A549 (cell line): ENCODE measurements around the gene GPBAR1. TPM values are rescaled to one million over a fixed set of nuclear protein-coding genes. Genes with fewer than 3 reads are reported as not detected.

Experiments used
- ATAC-seq, 2 experiments: fragments of 200-7000 bp in 1 of 2; fragments of >200 bp in 1 of 2; cut with Nextera tagmentation in 1 of 2; cut with Tn5 transposase in 1 of 2; 3 replicates each; pipeline versions ENCODE4 v1.8.0 to v1.9.1; 2018 to 2020; ENCODE audit warnings: mild to moderate bottlenecking in 1 of 2, moderate library complexity in 1 of 2
- CTCF ChIA-PET: fragments of 300-600 bp; sonication (Branson Sonifier 250); formaldehyde crosslinking; extraction: SDS; loops from one replicate; lab custom pipeline; 2021; ENCODE audit warnings: antibody characterized with exemption, inconsistent platforms; lab: Yijun Ruan, JAX
- POLR2A ChIA-PET: fragments of 350-600 bp; formaldehyde crosslinking; extraction: SDS; loops from one replicate; lab custom pipeline; 2021; ENCODE audit warnings: antibody characterized with exemption, inconsistent platforms; lab: Yijun Ruan, JAX
- DNase-seq, 2 experiments: peaks; one replicate each; pipeline versions ENCODE4 v3.0.0 to v3.0.0-alpha.2; 2011 to 2016; ENCODE audit warnings: low read depth in 1 of 2, low spot score in 1 of 2
- FAIRE-seq: peaks from 2 replicates; lab custom pipeline; 2011; peaks lifted over from hg19 to GRCh38; lab: Jason Lieb, UNC
- H3K27ac ChIP-seq, 2 experiments: fragments of >200 bp; sonication (Bioruptor Twin); formaldehyde crosslinking; 3 replicates each; pipeline ENCODE4 v1.5.1; 2016 to 2017
- H3K4me1 ChIP-seq: fragments of >200 bp; sonication (Bioruptor Twin); formaldehyde crosslinking; 3 replicates; pipeline ENCODE4 v1.6.1; 2016
- H3K4me2 ChIP-seq: fragments of >200 bp; sonication (Bioruptor Twin); formaldehyde crosslinking; 3 replicates; pipeline ENCODE4 v1.6.1; 2016
- H3K4me3 ChIP-seq: fragments of >200 bp; sonication (Bioruptor Twin); formaldehyde crosslinking; 3 replicates; pipeline ENCODE4 v1.5.1; 2016
- H3K9me3 ChIP-seq: fragments of >200 bp; sonication (Bioruptor Twin); formaldehyde crosslinking; 3 replicates; pipeline ENCODE4 v1.6.1; 2016
- BCL3 ChIP-seq: fragments of >200 bp; sonication (Bioruptor Twin); formaldehyde crosslinking; IDR thresholded peaks from 3 replicates; pipeline ENCODE4 v1.6.1; 2016
- CBX2 ChIP-seq: fragments of 200-600 bp; sonication (generic); IDR thresholded peaks from 2 replicates; pipeline ENCODE4 v1.6.1; 2016; ENCODE audit warnings: low read depth, mild to moderate bottlenecking, borderline replicate concordance
- CHD4 ChIP-seq: fragments of 200-600 bp; sonication (generic); IDR thresholded peaks from 2 replicates; pipeline ENCODE4 v1.6.1; 2016; ENCODE audit warnings: antibody characterized with exemption, mild to moderate bottlenecking, borderline replicate concordance
- EHF ChIP-seq: fragments of 250-450 bp; sonication (Bioruptor Pico); IDR thresholded peaks from 2 replicates; pipeline ENCODE4 v1.5.0; 2020; ENCODE audit warnings: mild to moderate bottlenecking
- EP300 ChIP-seq, 2 experiments: fragments of >200 bp; sonication (Bioruptor Twin); formaldehyde crosslinking; IDR thresholded peaks; 2 replicates in 1 of 2; 3 replicates in 1 of 2; pipeline ENCODE4 v1.6.1; 2016 to 2017
- ESRRA ChIP-seq: fragments of 150-350 bp; IDR thresholded peaks from 2 replicates; pipeline ENCODE4 v1.6.1; 2014; ENCODE audit warnings: mild to moderate bottlenecking, low read length, borderline replicate concordance
- FOSL2 ChIP-seq, 2 experiments: fragments of 450-650 bp in 1 of 2; fragments of >200 bp in 1 of 2; sonication (Bioruptor Twin) in 1 of 2; formaldehyde crosslinking; IDR thresholded peaks; 2 replicates each; pipeline versions ENCODE4 v1.5.0 to v1.6.1; 2016 to 2020; ENCODE audit warnings: mild to moderate bottlenecking in 1 of 2, moderate library complexity in 1 of 2
- HDAC2 ChIP-seq: fragments of 200-600 bp; sonication (generic); IDR thresholded peaks from 2 replicates; pipeline ENCODE4 v1.6.1; 2016
- JUN ChIP-seq, 2 experiments: fragments of >200 bp; sonication (Bioruptor Twin); formaldehyde crosslinking; IDR thresholded peaks; 2 replicates in 1 of 2; 3 replicates in 1 of 2; pipeline ENCODE4 v1.6.1; 2016 to 2017
- KDM1A ChIP-seq: fragments of 200-600 bp; sonication (generic); IDR thresholded peaks from 2 replicates; pipeline ENCODE4 v1.6.1; 2016; ENCODE audit warnings: low read depth, mild to moderate bottlenecking
- PHF8 ChIP-seq: fragments of 200-600 bp; sonication (generic); IDR thresholded peaks from 2 replicates; pipeline ENCODE4 v1.6.1; 2016; ENCODE audit warnings: low read depth, mild to moderate bottlenecking, antibody characterized with exemption, moderate library complexity, borderline replicate concordance
- POLR2A ChIP-seq: IDR thresholded peaks from 2 replicates; pipeline ENCODE4 v1.6.1; 2012; ENCODE audit warnings: mild to moderate bottlenecking, low read length
- POLR2AphosphoS2 ChIP-seq: conservative IDR thresholded peaks from 2 replicates; pipeline ENCODE4 v1.6.1; 2012; ENCODE audit warnings: low read length, improper control_type of control experiment, inconsistent platforms
- RAD21 ChIP-seq, 2 experiments: fragments of >200 bp in 1 of 2; sonication (Bioruptor Twin) in 1 of 2; formaldehyde crosslinking in 1 of 2; IDR thresholded peaks in 1 of 2; conservative IDR thresholded peaks in 1 of 2; 2 replicates in 1 of 2; 3 replicates in 1 of 2; pipeline ENCODE4 v1.6.1; 2012 to 2018; ENCODE audit warnings: inconsistent platforms in 1 of 2
- RARB ChIP-seq: fragments of 250-450 bp; sonication (Bioruptor Pico); IDR thresholded peaks from 2 replicates; pipeline ENCODE4 v1.8.0; 2021; ENCODE audit warnings: mild to moderate bottlenecking, moderate library complexity
- SREBF2 ChIP-seq: fragments of 450-650 bp; IDR thresholded peaks from 2 replicates; pipeline ENCODE4 v1.6.1; 2014; ENCODE audit warnings: mild to moderate bottlenecking, moderate library complexity
- TP53 ChIP-seq: fragments of 250-450 bp; sonication (Bioruptor Pico); IDR thresholded peaks from 2 replicates; pipeline ENCODE4 v1.5.0; 2021; ENCODE audit warnings: mild to moderate bottlenecking, moderate library complexity
- ZC3H11A ChIP-seq: fragments of 450-650 bp; IDR thresholded peaks from 2 replicates; pipeline ENCODE4 v1.6.1; 2014; ENCODE audit warnings: antibody characterized with exemption, mild to moderate bottlenecking
- WGBS: methylation state at CpG from one replicate; pipeline ENCODE4 v1.1.6; 2017; ENCODE audit errors: missing lambda C conversion rate; 5-methylcytosine and 5-hydroxymethylcytosine counted together
- polyA plus RNA-seq, 4 experiments: library from polyadenylated mRNA; depleted of rRNA in 3 of 4; stranded (reverse); fragments of >200 nt; fragmentation: RNase III in 1 of 4; extraction: RNeasy Plus Mini Kit Qiagen cat#74134 plus additional on column Dnase treatment in 1 of 4; gene quantifications; 2 replicates in 3 of 4; 3 replicates in 1 of 4; pipeline ENCODE4 v1.2.3, GENCODE V29; 2011 to 2017
- TF ChIP-seq, protein P1 (sequence below): IDR thresholded peaks from 2 replicates; pipeline ENCODE4 v1.6.1; 2012
- TF ChIP-seq, protein P2 (sequence below): fragments of 250-450 bp; sonication (Bioruptor Pico); IDR thresholded peaks from 2 replicates; pipeline ENCODE4 v1.5.0; 2021; ENCODE audit warnings: mild to moderate bottlenecking, moderate library complexity, borderline replicate concordance
- TF ChIP-seq, protein P3 (sequence below): IDR thresholded peaks from 2 replicates; pipeline ENCODE4 v1.6.1; 2012; ENCODE audit warnings: low read depth, borderline replicate concordance

The GPBAR1 gene
- polyA plus RNA-seq, 2 of the 4 experiments (the other 2 are of a cell fraction) = 0.06 to 0.12 TPM

DNA sequence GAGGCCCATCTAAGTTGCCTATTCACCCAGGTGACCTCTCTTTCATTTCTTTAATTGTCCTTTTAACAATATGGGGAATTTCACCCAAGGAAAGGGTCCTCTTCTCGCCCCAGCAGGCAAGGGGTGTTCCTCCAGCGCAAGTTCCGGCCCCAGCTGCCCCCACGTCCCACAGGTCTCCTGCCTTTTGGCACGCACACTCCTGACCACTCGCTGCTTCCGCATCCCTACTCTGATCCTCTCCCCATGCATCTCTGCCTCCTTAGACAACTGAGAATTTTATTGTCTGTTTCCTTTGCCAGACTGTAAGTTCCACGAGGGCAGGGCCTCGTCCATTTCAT lies 44.5 kb upstream of the GPBAR1 start:
- ATAC-seq (no peak), DNase-seq (no peak), FAIRE-seq (no peak)
- CTCF ChIA-PET = interaction anchor here (0.6 to 0.8 kb wide), 2 partner anchors 31 to 723 kb away, joined by 3 to 4 read pairs; no protein-coding TSS in a partner anchor
- Histone ChIP-seq H3K9me3 (no peaks in the 10 kb centered on the region), H3K4me2 (peak overlapping the region; percentile 88), H3K4me1 (peaks cover 29% of the 10 kb centered on the region), H3K27ac (peak overlapping the region; percentile 92 to 99), H3K4me3 (peak overlapping the region; percentile 90)
- TF ChIP-seq TP53 (no peak), FOSL2 (IDR thresholded peaks at IDR 0.05) (no peak), FOSL2 (CRISPR knock-in tag; IDR thresholded peaks at IDR 0.05) (no peak), PHF8 (no peak)
- WGBS = 83% methylated on average over 9 of the region's 9 CpGs
- POLR2A ChIA-PET = interaction anchor here (0.7 to 1.0 kb wide), 3 partner anchors 15 to 71 kb away, joined by 3 to 6 read pairs (median 4); partner anchors contain the start of genes AAMP and PNKD

DNA sequence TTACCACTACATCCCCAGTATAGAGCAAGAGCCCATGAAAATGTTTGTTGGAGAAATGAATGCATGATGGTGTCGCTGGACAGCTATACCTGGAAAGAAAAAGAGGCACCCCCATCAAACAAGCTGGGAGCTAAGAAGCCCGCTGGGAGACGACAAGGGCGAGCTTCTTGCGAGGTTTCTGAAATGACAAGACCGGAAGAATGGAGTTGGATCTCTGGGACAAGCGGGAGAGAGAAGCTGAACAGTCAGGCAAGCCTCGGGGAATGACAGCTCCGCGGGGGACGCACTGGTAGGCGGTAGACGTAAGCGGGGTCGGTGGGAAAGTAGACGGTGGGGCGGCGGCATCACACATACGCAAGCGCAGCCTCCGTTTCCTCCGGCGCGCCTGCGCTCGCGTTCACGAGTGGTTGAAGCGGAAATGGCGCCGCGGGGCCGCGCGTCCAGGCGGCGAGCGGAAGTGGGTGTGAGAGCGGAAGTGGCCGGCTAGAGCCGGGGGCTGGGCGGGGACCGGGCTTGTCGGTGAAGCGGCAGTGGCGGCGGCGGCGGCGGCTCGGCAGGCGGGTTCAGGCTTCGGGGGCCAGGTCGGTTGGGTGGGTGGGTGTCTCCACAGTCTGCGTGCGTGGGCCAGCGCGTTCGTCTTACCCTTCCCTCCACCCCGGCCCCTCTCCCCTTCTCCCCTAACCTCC lies 44.0 kb upstream of the GPBAR1 start, which contains the start of gene ARPC2:
Gene ARPC2, plus strand, starts transcription at position 516 of the 686 bp plus-strand sequence. CDS start 282 bp downstream, outside the sequence.
- peaks cover 29% of the 10 kb centered on the region for H3K4me1 ChIP-seq
- H3K4me3 ChIP-seq = peak within 1 kb of the TSS; percentile 90
- peak within 1 kb of the TSS; percentile 92 to 99 for H3K27ac ChIP-seq
- no peak for FAIRE-seq
- peak within 1 kb of the TSS; percentile 93 for H3K4me2 ChIP-seq
- DNase-seq = peak; percentile 84 to 91
- CTCF ChIA-PET = interaction anchor here (0.8 kb wide), 1 partner anchor 31 kb away, joined by 3 read pairs; no protein-coding TSS in a partner anchor
- 2% methylated on average over 38 of the region's 60 CpGs for WGBS
- no peak for TF ChIP-seq ZC3H11A
- no peak for TF ChIP-seq SREBF2
- peak; percentile 53 to 80; a peak in 3 of 5 replicates for TF ChIP-seq JUN (IDR thresholded peaks at IDR 0.05)
- TF ChIP-seq POLR2AphosphoS2 = no peak
- peak; percentile 89; the same call in 1 of the 3 replicates for TF ChIP-seq BCL3
- TF ChIP-seq, protein P1, sequence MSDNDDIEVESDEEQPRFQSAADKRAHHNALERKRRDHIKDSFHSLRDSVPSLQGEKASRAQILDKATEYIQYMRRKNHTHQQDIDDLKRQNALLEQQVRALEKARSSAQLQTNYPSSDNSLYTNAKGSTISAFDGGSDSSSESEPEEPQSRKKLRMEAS = peak; percentile 43
- no peak for TF ChIP-seq EP300 (IDR thresholded peaks at IDR 0.05)
- TF ChIP-seq, protein P2, sequence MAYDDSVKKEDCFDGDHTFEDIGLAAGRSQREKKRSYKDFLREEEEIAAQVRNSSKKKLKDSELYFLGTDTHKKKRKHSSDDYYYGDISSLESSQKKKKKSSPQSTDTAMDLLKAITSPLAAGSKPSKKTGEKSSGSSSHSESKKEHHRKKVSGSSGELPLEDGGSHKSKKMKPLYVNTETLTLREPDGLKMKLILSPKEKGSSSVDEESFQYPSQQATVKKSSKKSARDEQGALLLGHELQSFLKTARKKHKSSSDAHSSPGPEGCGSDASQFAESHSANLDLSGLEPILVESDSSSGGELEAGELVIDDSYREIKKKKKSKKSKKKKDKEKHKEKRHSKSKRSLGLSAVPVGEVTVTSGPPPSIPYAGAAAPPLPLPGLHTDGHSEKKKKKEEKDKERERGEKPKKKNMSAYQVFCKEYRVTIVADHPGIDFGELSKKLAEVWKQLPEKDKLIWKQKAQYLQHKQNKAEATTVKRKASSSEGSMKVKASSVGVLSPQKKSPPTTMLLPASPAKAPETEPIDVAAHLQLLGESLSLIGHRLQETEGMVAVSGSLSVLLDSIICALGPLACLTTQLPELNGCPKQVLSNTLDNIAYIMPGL (CRISPR knock-in tag) = no peak
- TF ChIP-seq HDAC2 = no peak
- TF ChIP-seq FOSL2 (IDR thresholded peaks at IDR 0.05) = no peak
- TF ChIP-seq FOSL2 (CRISPR knock-in tag; IDR thresholded peaks at IDR 0.05) = no peak
- peak; percentile 85 for TF ChIP-seq POLR2A
- no peak for TF ChIP-seq ESRRA
- no peak for TF ChIP-seq CBX2
- peak; percentile 69; the same call in 1 of the 2 replicates for TF ChIP-seq PHF8
- no peak for TF ChIP-seq RAD21 (conservative IDR thresholded peaks at IDR 0.05 in 1 of 2, IDR thresholded peaks at IDR 0.05 in 1 of 2)
- TF ChIP-seq EHF (CRISPR knock-in tag) = no peak
- TF ChIP-seq, protein P3, sequence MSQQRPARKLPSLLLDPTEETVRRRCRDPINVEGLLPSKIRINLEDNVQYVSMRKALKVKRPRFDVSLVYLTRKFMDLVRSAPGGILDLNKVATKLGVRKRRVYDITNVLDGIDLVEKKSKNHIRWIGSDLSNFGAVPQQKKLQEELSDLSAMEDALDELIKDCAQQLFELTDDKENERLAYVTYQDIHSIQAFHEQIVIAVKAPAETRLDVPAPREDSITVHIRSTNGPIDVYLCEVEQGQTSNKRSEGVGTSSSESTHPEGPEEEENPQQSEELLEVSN = peak; percentile 41; the same call in 1 of the 2 replicates
- TF ChIP-seq CHD4 = no peak
- no peak for TF ChIP-seq KDM1A
- no peak for TF ChIP-seq RARB
- peak; percentile 94 to 95 for ATAC-seq
- H3K9me3 ChIP-seq = no peaks in the 10 kb centered on the region
- POLR2A ChIA-PET = interaction anchor here (0.7 to 1.1 kb wide), 4 partner anchors 12 to 70 kb away, joined by 3 to 6 read pairs (median 4); partner anchors contain the start of genes AAMP and PNKD
